ENCODE data around the gene RHOF.

The RHOF gene

DNA sequence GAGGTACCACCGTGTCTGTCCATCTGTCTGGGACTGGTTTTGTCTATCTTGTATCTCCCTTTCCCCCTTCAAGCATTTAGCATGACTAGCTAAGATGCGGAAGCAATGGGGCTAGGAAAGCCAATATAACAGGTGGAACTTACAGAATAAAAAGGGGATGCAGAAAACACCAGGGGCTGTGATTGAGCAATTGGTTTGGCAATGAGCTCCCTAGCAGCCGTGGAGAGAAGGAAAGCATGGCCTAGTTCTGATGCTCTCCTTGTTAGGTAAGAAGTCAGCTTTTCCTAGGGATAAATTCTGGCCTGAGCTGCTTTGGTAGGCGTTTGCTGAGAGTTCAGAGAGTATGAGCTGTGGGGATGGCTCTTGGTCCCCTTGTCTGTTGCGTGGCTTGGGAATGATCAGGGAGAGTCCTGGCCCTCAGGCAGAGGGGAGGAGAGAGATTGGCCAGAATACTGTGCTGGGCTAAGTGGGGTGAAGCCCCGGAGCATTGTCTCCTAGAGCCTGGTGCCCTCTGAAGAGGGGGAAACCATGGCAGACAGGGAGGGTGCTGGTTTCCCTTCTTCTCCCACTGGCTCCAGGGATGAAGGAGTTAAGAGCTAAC lies 17.4 kb upstream of the RHOF start:
- peak; percentile 67 for DNase-seq (ENCODE audit: low read depth)
- TF ChIP-seq MYC (IDR thresholded peaks at IDR 0.05; ENCODE audit: low read depth, low read length), result no peak
- TF ChIP-seq, protein P1, sequence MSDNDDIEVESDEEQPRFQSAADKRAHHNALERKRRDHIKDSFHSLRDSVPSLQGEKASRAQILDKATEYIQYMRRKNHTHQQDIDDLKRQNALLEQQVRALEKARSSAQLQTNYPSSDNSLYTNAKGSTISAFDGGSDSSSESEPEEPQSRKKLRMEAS (IDR thresholded peaks at IDR 0.05; ENCODE audit: low read depth, low read length), result no peak
- TF ChIP-seq, protein P2, sequence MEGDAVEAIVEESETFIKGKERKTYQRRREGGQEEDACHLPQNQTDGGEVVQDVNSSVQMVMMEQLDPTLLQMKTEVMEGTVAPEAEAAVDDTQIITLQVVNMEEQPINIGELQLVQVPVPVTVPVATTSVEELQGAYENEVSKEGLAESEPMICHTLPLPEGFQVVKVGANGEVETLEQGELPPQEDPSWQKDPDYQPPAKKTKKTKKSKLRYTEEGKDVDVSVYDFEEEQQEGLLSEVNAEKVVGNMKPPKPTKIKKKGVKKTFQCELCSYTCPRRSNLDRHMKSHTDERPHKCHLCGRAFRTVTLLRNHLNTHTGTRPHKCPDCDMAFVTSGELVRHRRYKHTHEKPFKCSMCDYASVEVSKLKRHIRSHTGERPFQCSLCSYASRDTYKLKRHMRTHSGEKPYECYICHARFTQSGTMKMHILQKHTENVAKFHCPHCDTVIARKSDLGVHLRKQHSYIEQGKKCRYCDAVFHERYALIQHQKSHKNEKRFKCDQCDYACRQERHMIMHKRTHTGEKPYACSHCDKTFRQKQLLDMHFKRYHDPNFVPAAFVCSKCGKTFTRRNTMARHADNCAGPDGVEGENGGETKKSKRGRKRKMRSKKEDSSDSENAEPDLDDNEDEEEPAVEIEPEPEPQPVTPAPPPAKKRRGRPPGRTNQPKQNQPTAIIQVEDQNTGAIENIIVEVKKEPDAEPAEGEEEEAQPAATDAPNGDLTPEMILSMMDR (IDR thresholded peaks at IDR 0.05; ENCODE audit: low read depth, low read length), result no peak
- TF ChIP-seq POLR2A (IDR thresholded peaks at IDR 0.05; ENCODE audit: extremely low read depth, insufficient read length), result no peak
- peak overlapping the region; percentile 59 for H3K4me3 ChIP-seq (ENCODE audit: low read depth, low read length)

DNA sequence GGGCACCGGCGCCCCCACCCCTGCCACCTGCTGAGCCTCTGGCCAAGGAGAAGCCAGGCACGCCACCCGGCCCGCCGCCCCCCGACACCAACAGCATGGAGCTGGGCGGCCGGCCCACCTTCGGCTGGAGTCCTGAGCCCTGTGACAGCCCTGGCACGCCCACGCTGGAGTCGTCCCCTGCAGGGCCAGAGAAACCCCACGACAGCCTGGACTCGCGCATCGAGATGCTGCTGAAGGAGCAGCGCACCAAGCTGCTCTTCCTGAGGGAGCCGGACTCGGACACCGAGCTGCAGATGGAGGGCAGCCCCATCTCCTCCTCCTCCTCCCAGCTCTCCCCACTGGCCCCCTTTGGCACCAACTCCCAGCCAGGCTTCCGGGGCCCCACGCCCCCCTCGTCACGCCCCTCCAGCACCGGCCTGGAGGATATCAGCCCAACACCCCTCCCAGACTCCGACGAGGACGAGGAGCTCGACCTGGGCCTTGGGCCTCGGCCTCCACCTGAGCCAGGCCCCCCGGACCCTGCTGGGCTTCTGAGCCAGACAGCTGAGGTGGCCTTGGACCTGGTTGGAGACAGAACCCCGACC lies 16.8 kb upstream of the RHOF start:
- no peak overlapping the region for H3K4me3 ChIP-seq (ENCODE audit: low read depth, low read length)
- TF ChIP-seq POLR2A (IDR thresholded peaks at IDR 0.05; ENCODE audit: extremely low read depth, insufficient read length) (no peak), MYC (IDR thresholded peaks at IDR 0.05; ENCODE audit: low read depth, low read length) (no peak)
- TF ChIP-seq, protein P2 (IDR thresholded peaks at IDR 0.05; ENCODE audit: low read depth, low read length), result no peak
- TF ChIP-seq, protein P1 (IDR thresholded peaks at IDR 0.05; ENCODE audit: low read depth, low read length), result no peak
- DNase-seq (ENCODE audit: low read depth), result no peak

DNA sequence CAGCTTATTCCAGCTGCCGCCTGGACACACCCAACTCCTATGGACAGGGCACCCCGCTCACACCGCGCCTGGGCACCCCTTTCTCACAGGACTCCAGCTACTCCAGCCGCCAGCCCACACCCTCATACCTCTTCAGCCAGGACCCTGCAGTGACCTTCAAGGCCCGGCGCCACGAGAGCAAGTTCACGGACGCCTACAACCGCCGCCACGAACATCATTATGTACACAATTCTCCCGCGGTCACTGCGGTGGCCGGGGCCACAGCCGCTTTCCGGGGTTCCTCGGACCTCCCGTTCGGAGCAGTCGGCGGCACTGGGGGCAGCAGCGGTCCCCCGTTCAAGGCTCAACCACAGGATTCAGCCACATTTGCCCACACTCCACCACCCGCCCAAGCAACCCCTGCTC lies 16.2 kb upstream of the RHOF start:
- TF ChIP-seq, protein P1 (IDR thresholded peaks at IDR 0.05; ENCODE audit: low read depth, low read length), result no peak
- no peak for TF ChIP-seq MYC (IDR thresholded peaks at IDR 0.05; ENCODE audit: low read depth, low read length)
- TF ChIP-seq, protein P2 (IDR thresholded peaks at IDR 0.05; ENCODE audit: low read depth, low read length), result no peak
- no peak for TF ChIP-seq POLR2A (IDR thresholded peaks at IDR 0.05; ENCODE audit: extremely low read depth, insufficient read length)
- no peak overlapping the region for H3K4me3 ChIP-seq (ENCODE audit: low read depth, low read length)
- DNase-seq (ENCODE audit: low read depth), result no peak

DNA sequence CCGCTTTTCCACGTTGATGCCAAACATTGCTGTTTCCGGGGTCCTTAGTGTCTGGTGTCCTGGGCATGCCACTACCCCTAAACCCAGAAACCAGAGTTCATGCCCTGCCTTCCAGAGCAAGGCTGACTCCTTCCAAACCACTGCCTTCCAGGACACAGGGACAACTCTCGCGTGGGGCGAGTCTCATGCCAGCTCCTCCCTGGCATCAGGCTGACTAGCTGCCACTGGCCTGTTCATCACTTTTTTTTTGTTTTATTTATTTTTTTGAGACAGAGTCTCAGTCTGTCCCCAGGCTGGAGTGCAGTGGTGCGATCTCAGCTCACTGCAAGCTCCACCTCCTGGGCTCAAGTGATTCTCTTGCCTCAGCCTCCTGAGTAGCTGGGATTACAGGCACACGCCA lies 15.1 kb upstream of the RHOF start:
- no peak overlapping the region for H3K4me3 ChIP-seq (ENCODE audit: low read depth, low read length)
- no peak for DNase-seq (ENCODE audit: low read depth)
- TF ChIP-seq POLR2A (IDR thresholded peaks at IDR 0.05; ENCODE audit: extremely low read depth, insufficient read length) (no peak), MYC (IDR thresholded peaks at IDR 0.05; ENCODE audit: low read depth, low read length) (no peak)
- TF ChIP-seq, protein P1 (IDR thresholded peaks at IDR 0.05; ENCODE audit: low read depth, low read length), result no peak
- TF ChIP-seq, protein P2 (IDR thresholded peaks at IDR 0.05; ENCODE audit: low read depth, low read length), result no peak

DNA sequence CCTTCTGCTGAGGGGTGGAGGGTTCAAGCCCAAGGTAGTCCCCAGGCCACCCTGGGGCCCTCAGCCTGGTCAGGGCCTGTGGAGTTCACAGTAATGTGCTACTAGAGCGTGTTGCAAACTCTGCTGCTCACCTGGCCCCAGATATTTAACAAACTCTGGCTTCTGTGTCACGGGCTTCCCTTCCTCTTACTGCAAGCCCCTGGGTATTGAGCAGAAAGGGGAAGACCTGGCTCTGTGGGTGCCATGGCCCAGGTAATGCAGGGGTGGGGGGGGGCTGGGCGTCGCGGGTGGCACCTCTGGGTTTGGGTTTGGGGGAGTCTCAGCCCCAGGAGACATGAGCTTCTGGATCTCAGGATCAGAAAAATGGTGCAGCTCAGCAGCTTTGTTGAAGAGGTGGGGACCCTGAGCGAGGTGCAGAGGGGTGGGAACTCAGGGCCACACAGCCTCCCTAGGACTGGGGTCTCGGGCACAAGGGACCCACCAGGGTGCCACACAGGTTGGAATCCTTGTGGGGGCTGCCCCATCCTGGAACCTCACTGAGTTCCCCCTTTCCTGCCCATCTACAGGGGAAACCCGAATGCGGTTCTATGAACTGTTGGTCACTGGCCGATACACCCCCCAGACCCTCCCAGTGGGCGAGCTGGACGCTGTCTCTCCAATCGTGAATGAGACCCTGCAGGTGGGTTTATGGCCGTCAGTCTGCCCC lies 14.3 kb upstream of the RHOF start:
- H3K4me3 ChIP-seq (ENCODE audit: low read depth, low read length), result no peak overlapping the region
- DNase-seq (ENCODE audit: low read depth), result no peak
- TF ChIP-seq, protein P2 (IDR thresholded peaks at IDR 0.05; ENCODE audit: low read depth, low read length), result no peak
- TF ChIP-seq, protein P1 (IDR thresholded peaks at IDR 0.05; ENCODE audit: low read depth, low read length), result no peak
- TF ChIP-seq POLR2A (IDR thresholded peaks at IDR 0.05; ENCODE audit: extremely low read depth, insufficient read length), result no peak
- no peak for TF ChIP-seq MYC (IDR thresholded peaks at IDR 0.05; ENCODE audit: low read depth, low read length)
